ENCODE results near the gene CALML3. TPM values are rescaled to one million over a fixed set of nuclear protein-coding genes. Genes with fewer than 3 reads are reported as not detected.

CALML3 gene
- total and polyA plus RNA-seq, 10 of the 15 experiments (the other 5 are each of a cell fraction or from before 2014, with no cell fraction given) = not detected

DNA sequence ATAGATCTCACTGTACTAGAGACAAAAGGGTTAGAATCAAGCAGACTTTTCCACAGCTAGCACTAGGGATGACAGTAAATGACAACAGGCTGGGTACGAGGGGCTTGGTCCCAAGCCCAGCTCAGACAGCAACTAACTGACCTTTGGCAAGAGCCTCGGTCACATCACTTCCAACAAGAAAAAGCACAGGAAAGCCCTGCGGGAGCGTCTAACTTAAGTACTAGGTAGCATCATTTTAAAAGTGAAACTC, 22.8 kb downstream of the CALML3 start:
- POLR2A ChIA-PET = no interaction called here
- Histone ChIP-seq H3K36me3 (ENCODE audit: control insufficient read depth in 2 of 2, insufficient read depth in 2 of 2, low read length in 1 of 2) (no peaks in the 10 kb centered on the region), H3K79me2 (ENCODE audit: control insufficient read depth, insufficient read depth, low read length) (no peaks in the 10 kb centered on the region), H3K27me3 (replicated peaks in 1 of 2; ENCODE audit: control insufficient read depth in 2 of 2, insufficient read depth in 2 of 2, low read length in 1 of 2) (peaks cover 0 to under 1% of the 10 kb centered on the region in 2 experiments; a peak in 2 of 4 replicates), H3K9me3 (replicated peaks; ENCODE audit: control insufficient read depth, insufficient read depth, low read length) (no peaks in the 10 kb centered on the region; the same call in 1 of the 3 replicates), H3K4me2 (ENCODE audit: control insufficient read depth, insufficient read depth) (no peak overlapping the region), H3K4me3 (no peak overlapping the region), H2AFZ (ENCODE audit: control insufficient read depth, low read depth, low read length) (no peak overlapping the region), H4K20me1 (ENCODE audit: control insufficient read depth, insufficient read depth) (no peaks in the 10 kb centered on the region), H3K9ac (ENCODE audit: control insufficient read depth, insufficient read depth, low read length) (no peak overlapping the region), H3K4me1 (ENCODE audit: control insufficient read depth, insufficient read depth, low read length) (peaks cover 13% of the 10 kb centered on the region), H3K27ac (ENCODE audit: control insufficient read depth, insufficient read depth) (no peak overlapping the region)
- no peak for TF ChIP-seq IKZF2 (IDR thresholded peaks at IDR 0.05)
- TF ChIP-seq MEF2B (IDR thresholded peaks at IDR 0.05; ENCODE audit: partially characterized antibody, poor library complexity, severe bottlenecking) = no peak
- TF ChIP-seq CREB1 (IDR thresholded peaks at IDR 0.05; ENCODE audit: low read depth) = no peak
- no peak for TF ChIP-seq GATAD2B (conservative IDR thresholded peaks at IDR 0.05; ENCODE audit: low read depth)
- 50% methylated on average over 4 of the region's 4 CpGs for WGBS (ENCODE audit: insufficient coverage, insufficient replicate concordance, low lambda C conversion rate, missing lambda C conversion rate)
- no TSS peak for BruUV-seq (replicated peaks)
- in situ Hi-C loops (cut with MboI) = no loop called here
- intact Hi-C loops (cut with micrococcal nuclease; ENCODE audit: unreplicated experiment) = no loop called here
- no peak for FAIRE-seq
- CTCF ChIA-PET = no interaction called here
- SMC1A ChIA-PET (ENCODE audit: uncharacterized antibody, unreplicated experiment) = interaction anchor here (1.2 kb wide), 1 partner anchor 143 kb away, joined by 3 read pairs; the partner anchor contains the start of gene TUBAL3
- RAD21 ChIA-PET (ENCODE audit: unreplicated experiment) = no interaction called here
- ATAC-seq = no peak
- no peak for DNase-seq (ENCODE audit: low read depth, low spot score)

DNA sequence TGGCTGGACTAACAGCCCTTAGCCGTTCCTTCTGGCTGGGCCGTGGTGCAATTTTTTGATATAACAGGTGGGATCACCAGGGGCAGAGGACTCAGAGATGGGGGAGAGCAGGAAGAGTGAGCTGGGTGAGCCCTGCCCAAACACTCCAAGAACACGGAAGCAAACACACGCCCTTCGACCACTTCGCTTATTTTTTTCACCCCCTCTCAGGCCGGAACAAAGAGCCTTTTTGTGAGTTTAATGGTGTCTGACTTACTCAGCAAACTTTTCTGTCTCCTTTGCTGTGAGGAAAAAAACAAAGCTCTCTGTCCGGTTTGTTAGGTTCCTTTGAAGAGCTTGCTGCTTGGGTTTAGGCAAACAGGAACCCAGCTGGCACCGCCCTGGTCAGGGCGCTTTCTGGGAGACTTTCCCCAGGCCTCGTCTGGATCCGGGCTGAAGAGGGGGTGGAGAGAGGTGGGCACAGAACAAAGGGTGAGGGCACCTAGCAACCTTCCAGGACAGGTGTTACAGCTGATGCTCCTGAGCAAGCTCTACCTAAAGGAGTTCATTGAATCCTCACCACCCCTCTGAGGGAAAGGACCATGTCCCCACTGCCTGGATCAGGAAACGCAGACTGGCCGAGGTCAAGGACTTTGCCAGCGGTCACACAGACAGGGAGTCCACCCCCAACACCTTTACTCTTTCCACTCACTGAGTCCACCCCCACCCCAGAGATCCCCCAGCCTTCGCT, 23.3 kb downstream of the CALML3 start:
- intact Hi-C loops (cut with micrococcal nuclease; ENCODE audit: unreplicated experiment) = no loop called here
- Histone ChIP-seq H2AFZ (ENCODE audit: control insufficient read depth, low read depth, low read length) (no peak overlapping the region), H3K79me2 (ENCODE audit: control insufficient read depth, insufficient read depth, low read length) (no peaks in the 10 kb centered on the region), H3K4me3 (no peak overlapping the region), H3K27me3 (replicated peaks in 1 of 2; ENCODE audit: control insufficient read depth in 2 of 2, insufficient read depth in 2 of 2, low read length in 1 of 2) (peaks cover 0 to 2% of the 10 kb centered on the region in 2 experiments; a peak in 2 of 4 replicates), H3K4me1 (ENCODE audit: control insufficient read depth, insufficient read depth, low read length) (peaks cover 13% of the 10 kb centered on the region), H3K27ac (ENCODE audit: control insufficient read depth, insufficient read depth) (no peak overlapping the region), H3K4me2 (ENCODE audit: control insufficient read depth, insufficient read depth) (no peak overlapping the region), H3K36me3 (ENCODE audit: control insufficient read depth in 2 of 2, insufficient read depth in 2 of 2, low read length in 1 of 2) (no peaks in the 10 kb centered on the region), H3K9me3 (replicated peaks; ENCODE audit: control insufficient read depth, insufficient read depth, low read length) (no peaks in the 10 kb centered on the region; the same call in 2 of the 3 replicates), H3K9ac (ENCODE audit: control insufficient read depth, insufficient read depth, low read length) (no peak overlapping the region), H4K20me1 (ENCODE audit: control insufficient read depth, insufficient read depth) (no peaks in the 10 kb centered on the region)
- SMC1A ChIA-PET (ENCODE audit: uncharacterized antibody, unreplicated experiment) = interaction anchor here (1.2 kb wide), 1 partner anchor 144 kb away, joined by 3 read pairs; the partner anchor contains the start of gene TUBAL3
- WGBS (ENCODE audit: insufficient coverage, insufficient replicate concordance, low lambda C conversion rate, missing lambda C conversion rate) = 53% methylated on average over 16 of the region's 16 CpGs
- RAD21 ChIA-PET (ENCODE audit: unreplicated experiment) = no interaction called here
- DNase-seq (ENCODE audit: low read depth, low spot score) = no peak
- no peak for FAIRE-seq
- BruUV-seq (replicated peaks) = no TSS peak
- CTCF ChIA-PET = interaction anchor here (1.6 kb wide), 1 partner anchor 75 kb away, joined by 4 read pairs; no protein-coding TSS in a partner anchor
- POLR2A ChIA-PET = no interaction called here
- in situ Hi-C loops (cut with MboI) = no loop called here
- no peak for ATAC-seq
- no peak for TF ChIP-seq BCL3 (IDR thresholded peaks at IDR 0.05; ENCODE audit: borderline replicate concordance, insufficient read depth, low read depth, low read length, poor library complexity, severe bottlenecking)
- TF ChIP-seq ZNF217 (IDR thresholded peaks at IDR 0.05) = no peak
- no peak for TF ChIP-seq SPI1 (IDR thresholded peaks at IDR 0.05; ENCODE audit: borderline replicate concordance, insufficient read depth, low read depth, low read length)
- TF ChIP-seq SUZ12 (IDR thresholded peaks at IDR 0.05; ENCODE audit: unreplicated experiment) = no peak
- TF ChIP-seq ESRRA (IDR thresholded peaks at IDR 0.05; ENCODE audit: low read length) = no peak
- no peak for TF ChIP-seq MXI1 (IDR thresholded peaks at IDR 0.05; ENCODE audit: low read depth, low read length)
- no peak for TF ChIP-seq BACH1 (IDR thresholded peaks at IDR 0.05; ENCODE audit: borderline replicate concordance)
- TF ChIP-seq RBBP5 (conservative IDR thresholded peaks at IDR 0.05) = no peak
- no peak for TF ChIP-seq CREB1 (IDR thresholded peaks at IDR 0.05; ENCODE audit: low read depth)
- TF ChIP-seq HSF1 (IDR thresholded peaks at IDR 0.05; ENCODE audit: low read depth, low read length) = no peak
- no peak for TF ChIP-seq ATF7 (IDR thresholded peaks at IDR 0.05; ENCODE audit: low read depth)
- TF ChIP-seq EP300 (IDR thresholded peaks at IDR 0.05; ENCODE audit: borderline replicate concordance in 1 of 2, control insufficient read depth in 1 of 2, low read depth in 2 of 2, low read length in 2 of 2) = no peak

All from GM12878 (cell line).